Prostate gland (tissue), 2 donors: ENCODE results near the gene PDZD7. TPM values are rescaled to one million over a fixed set of nuclear protein-coding genes. Genes with fewer than 3 reads are reported as not detected.

ENCODE experiments used
- DNase-seq: peaks from one replicate; pipeline ENCODE4 v3.0.0-alpha.2; 2019; ENCODE audit warnings: low spot score
- H3K27ac ChIP-seq, 2 donors: fragments of 200-600 bp; sonication (generic); 2 replicates each; pipeline ENCODE4 v1.5.1; 2017 to 2019
- H3K27me3 ChIP-seq: fragments of 200-600 bp; sonication (generic); replicated peaks from 2 replicates; pipeline ENCODE4 v1.5.1; 2019; ENCODE audit not compliant: insufficient read depth
- H3K36me3 ChIP-seq, 2 donors: fragments of 200-600 bp; sonication (generic); 1 replicate in 1 of 2; 2 replicates in 1 of 2; pipeline versions ENCODE4 v1.5.1 to v1.8.1; 2017 to 2019
- H3K4me1 ChIP-seq: fragments of 200-600 bp; sonication (generic); replicated peaks from 2 replicates; pipeline ENCODE4 v1.5.1; 2019
- H3K4me3 ChIP-seq, 2 donors: fragments of 200-600 bp; sonication (generic); 2 replicates each; pipeline ENCODE4 v1.5.1; 2017 to 2019
- H3K9me3 ChIP-seq: fragments of 200-600 bp; sonication (generic); 2 replicates; pipeline ENCODE4 v1.5.1; 2017
- CTCF ChIP-seq, 4 experiments: fragments of 200-600 bp in 2 of 4; fragments of 450-650 bp in 2 of 4; sonication (generic) in 2 of 4; IDR thresholded peaks; 1 replicate in 3 of 4; 2 replicates in 1 of 4; pipeline ENCODE4 v1.5.1; 2016 to 2019; ENCODE audit warnings: antibody characterized with exemption in 4 of 4, mild to moderate bottlenecking in 2 of 4, moderate library complexity in 2 of 4
- POLR2A ChIP-seq: fragments of 450-650 bp; IDR thresholded peaks from one replicate; pipeline ENCODE4 v1.6.1; 2016; ENCODE audit warnings: antibody characterized with exemption, mild to moderate bottlenecking
- POLR2AphosphoS5 ChIP-seq: sonication (generic); formaldehyde crosslinking; IDR thresholded peaks from one replicate; pipeline ENCODE4 v1.6.1; 2017; ENCODE audit warnings: antibody characterized with exemption
- whole genome bisulfite sequencing: methylation state at CpG from one replicate; pipeline ENCODE4 v1.1.5; 2018; 5-methylcytosine and 5-hydroxymethylcytosine counted together
- intact Hi-C: fragments of 100-400 bp; cut with DNase I; formaldehyde crosslinking; loops from one replicate; pipeline ENCODE4 v1.14.2; 2022
- total RNA-seq, 2 donors: library from RNA; depleted of rRNA; stranded (reverse); fragments of >200 nt; gene quantifications; one replicate each; pipeline ENCODE4 v1.1.0, GENCODE V29; 2016

PDZD7 gene
- total RNA-seq, 2 donors from 2014 or later: 0.82 to 1.5 TPM

DNA sequence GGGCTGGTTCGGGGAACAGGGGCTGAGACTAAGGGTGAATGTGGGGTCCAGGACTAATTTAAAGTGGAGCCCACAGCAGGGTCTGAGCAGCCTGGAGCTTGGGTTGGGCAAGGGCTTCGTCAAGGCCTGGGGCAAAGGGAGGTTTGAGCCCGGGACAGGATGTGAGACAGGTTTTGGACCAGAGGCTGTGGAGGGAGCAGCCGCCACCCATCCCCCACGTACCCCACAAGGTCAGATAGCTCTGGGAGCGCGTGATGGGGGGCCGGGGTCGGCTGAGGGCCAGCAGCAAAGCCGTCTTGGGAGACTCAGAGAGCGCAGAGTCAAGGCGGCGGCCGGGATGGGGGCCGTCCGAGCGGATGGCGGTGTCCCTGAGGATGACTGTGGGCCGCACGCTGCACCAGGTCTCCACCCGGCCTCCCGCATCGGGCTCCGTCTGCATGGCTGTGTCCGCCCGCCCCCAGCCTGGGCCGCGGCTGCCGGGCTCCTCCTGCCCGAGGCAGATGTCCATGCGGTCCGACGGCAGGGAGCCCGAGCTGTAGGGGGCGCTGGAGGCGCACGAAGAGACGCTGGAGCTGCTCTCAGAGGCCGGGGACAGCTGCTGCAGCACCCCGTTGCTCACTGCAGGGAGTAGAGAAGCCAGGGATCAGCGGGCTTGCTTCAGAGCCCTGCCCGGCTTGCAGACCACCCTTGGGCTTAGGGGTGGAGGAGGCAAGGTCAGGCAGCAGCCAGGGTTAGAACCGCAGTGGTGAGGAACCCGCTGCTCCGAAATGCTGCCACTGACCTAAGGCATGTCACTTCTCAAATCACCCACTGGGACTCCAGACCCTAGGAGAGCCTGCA is 12.1 kb downstream of the PDZD7 start:
- intact Hi-C loops: loop anchor here (10.0 kb wide), 1 partner anchor 454 kb away; no protein-coding TSS in a partner anchor
- no peaks in the 10 kb centered on the region for H3K27me3 ChIP-seq
- no peaks in the 10 kb centered on the region for H3K9me3 ChIP-seq
- no peaks in the 10 kb centered on the region for H3K4me1 ChIP-seq
- DNase-seq: peak; percentile 63
- H3K36me3 ChIP-seq: no peaks in the 10 kb centered on the region
- H3K4me3 ChIP-seq: no peak overlapping the region
- 24% methylated on average over 45 of the region's 45 CpGs for WGBS
- H3K27ac ChIP-seq: no peak overlapping the region
- TF ChIP-seq POLR2A (no peak), CTCF (IDR thresholded peaks at IDR 0.05) (peak; percentile 24 to 75 (median 45)), POLR2AphosphoS5 (no peak)

GRCh38 chr10:101018118-101018599 is 12.8 kb downstream of the PDZD7 start:
- Histone ChIP-seq H3K9me3 (no peaks in the 10 kb centered on the region), H3K27ac (no peak overlapping the region), H3K4me1 (no peaks in the 10 kb centered on the region), H3K27me3 (no peaks in the 10 kb centered on the region), H3K36me3 (no peaks in the 10 kb centered on the region), H3K4me3 (no peak overlapping the region)
- intact Hi-C loops: loop anchor here (10.0 kb wide), 1 partner anchor 453 kb away; no protein-coding TSS in a partner anchor
- TF ChIP-seq CTCF (IDR thresholded peaks at IDR 0.05) (no peak), POLR2A (no peak), POLR2AphosphoS5 (no peak)
- WGBS: 71% methylated on average over 20 of the region's 20 CpGs
- no peak for DNase-seq

DNA sequence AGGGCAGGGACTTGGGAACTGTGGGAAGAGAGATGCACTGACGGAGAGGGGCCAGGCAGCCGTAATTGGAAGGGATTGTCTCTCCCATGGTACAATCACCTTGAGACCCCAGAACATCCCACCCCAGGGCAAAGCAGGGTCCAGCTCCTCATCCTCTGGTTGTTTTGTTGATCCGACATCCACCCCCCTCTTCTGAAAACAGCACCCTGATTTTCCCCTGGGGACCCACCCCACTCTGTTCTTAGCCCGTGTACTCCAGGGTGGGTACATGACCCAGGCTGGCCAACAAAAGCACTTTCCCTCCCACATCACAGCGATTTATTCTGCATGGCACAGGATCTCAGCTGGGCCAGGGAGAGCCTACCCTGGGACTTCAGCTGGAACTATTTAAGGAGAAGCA is 14.1 kb downstream of the PDZD7 start:
- no peaks in the 10 kb centered on the region for H3K4me1 ChIP-seq
- no peak for DNase-seq
- 72% methylated on average over 5 of the region's 5 CpGs for WGBS
- intact Hi-C loops: loop anchor here (10.0 kb wide), 1 partner anchor 452 kb away; no protein-coding TSS in a partner anchor
- TF ChIP-seq POLR2A: no peak
- no peak for TF ChIP-seq CTCF (IDR thresholded peaks at IDR 0.05)
- TF ChIP-seq POLR2AphosphoS5: no peak
- H3K4me3 ChIP-seq: no peak overlapping the region
- no peaks in the 10 kb centered on the region for H3K36me3 ChIP-seq
- no peaks in the 10 kb centered on the region for H3K27me3 ChIP-seq
- H3K9me3 ChIP-seq: no peaks in the 10 kb centered on the region
- no peak overlapping the region for H3K27ac ChIP-seq

DNA sequence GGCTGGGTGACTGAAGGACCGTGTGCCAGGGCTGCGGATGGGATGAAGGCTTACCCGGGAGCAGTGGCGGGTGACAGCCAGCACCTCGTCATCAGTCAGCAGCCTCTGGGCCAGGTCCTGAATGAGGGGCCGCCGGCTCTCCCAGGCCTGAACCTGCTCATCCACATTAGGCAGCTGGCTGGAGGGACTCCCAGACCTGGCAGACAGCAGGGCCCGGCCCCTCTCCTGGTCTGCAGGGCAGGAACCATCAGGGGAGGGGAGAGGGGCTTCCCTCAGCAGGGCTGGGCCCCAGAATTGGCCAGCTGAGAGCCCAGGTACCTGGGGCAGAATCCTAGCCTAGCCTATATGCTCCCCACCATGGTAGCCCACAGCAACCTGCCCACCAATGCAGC is 15.4 kb downstream of the PDZD7 start:
- Histone ChIP-seq H3K27ac (no peak overlapping the region), H3K4me3 (no peak overlapping the region), H3K9me3 (no peaks in the 10 kb centered on the region), H3K27me3 (no peaks in the 10 kb centered on the region), H3K4me1 (no peaks in the 10 kb centered on the region), H3K36me3 (no peaks in the 10 kb centered on the region)
- TF ChIP-seq POLR2AphosphoS5 (no peak), POLR2A (no peak), CTCF (IDR thresholded peaks at IDR 0.05) (no peak)
- intact Hi-C loops: loop anchor here (10.0 kb wide), 1 partner anchor 451 kb away; no protein-coding TSS in a partner anchor
- WGBS: 62% methylated on average over 8 of the region's 8 CpGs
- no peak for DNase-seq
